Neural progenitor cell (in vitro differentiated cells): ENCODE data around the gene IQGAP2.

ENCODE experiments used
- EZH2 ChIP-seq: fragments of 200-600 bp; sonication (generic); IDR thresholded peaks from 2 replicates; pipeline ENCODE4 v1.6.1; 2017; ENCODE audit warnings: antibody characterized with exemption, mild to moderate bottlenecking, moderate library complexity
- EZH2phosphoT487 ChIP-seq: fragments of 200-600 bp; sonication (generic); IDR thresholded peaks from 2 replicates; pipeline ENCODE4 v1.6.1; 2017; ENCODE audit warnings: antibody characterized with exemption
- TF ChIP-seq, protein P1 (sequence below): fragments of 200-600 bp; sonication (generic); IDR thresholded peaks from 2 replicates; pipeline ENCODE4 v1.5.1; 2017; ENCODE audit warnings: antibody characterized with exemption, mild to moderate bottlenecking

GRCh38 chr5:76579166-76579937 is 176.3 kb downstream of the IQGAP2 start:
- TF ChIP-seq, protein P1, sequence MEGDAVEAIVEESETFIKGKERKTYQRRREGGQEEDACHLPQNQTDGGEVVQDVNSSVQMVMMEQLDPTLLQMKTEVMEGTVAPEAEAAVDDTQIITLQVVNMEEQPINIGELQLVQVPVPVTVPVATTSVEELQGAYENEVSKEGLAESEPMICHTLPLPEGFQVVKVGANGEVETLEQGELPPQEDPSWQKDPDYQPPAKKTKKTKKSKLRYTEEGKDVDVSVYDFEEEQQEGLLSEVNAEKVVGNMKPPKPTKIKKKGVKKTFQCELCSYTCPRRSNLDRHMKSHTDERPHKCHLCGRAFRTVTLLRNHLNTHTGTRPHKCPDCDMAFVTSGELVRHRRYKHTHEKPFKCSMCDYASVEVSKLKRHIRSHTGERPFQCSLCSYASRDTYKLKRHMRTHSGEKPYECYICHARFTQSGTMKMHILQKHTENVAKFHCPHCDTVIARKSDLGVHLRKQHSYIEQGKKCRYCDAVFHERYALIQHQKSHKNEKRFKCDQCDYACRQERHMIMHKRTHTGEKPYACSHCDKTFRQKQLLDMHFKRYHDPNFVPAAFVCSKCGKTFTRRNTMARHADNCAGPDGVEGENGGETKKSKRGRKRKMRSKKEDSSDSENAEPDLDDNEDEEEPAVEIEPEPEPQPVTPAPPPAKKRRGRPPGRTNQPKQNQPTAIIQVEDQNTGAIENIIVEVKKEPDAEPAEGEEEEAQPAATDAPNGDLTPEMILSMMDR, result no peak
- TF ChIP-seq EZH2 (no peak), EZH2phosphoT487 (no peak)
